ENCODE measurements around the gene ATP5MC2. TPM values are rescaled to one million over a fixed set of nuclear protein-coding genes. Genes with fewer than 3 reads are reported as not detected.

The ATP5MC2 gene
- polyA plus RNA-seq, 2 of the 4 experiments (the other 2 are of a cell fraction), result 402 to 540 TPM

DNA sequence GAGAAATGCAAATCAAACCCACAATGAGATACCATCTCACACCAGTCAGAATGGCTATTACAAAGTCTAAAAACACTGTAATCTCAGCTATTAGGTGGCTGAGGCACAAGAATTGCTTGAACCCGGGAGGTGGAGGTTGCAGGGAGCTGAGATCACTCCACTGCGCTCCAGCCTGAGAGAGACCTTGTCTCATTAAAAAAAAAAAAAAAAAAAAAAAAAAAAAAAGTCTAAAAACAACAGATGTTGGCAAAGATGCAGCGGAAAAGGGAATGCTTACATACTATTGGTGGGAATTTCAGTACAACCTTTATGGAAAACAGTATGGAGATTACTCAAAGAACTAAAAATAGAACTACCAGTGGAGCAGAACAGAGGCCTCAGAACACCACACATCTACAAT is 30.7 kb downstream of the ATP5MC2 start:
- DNase-seq (ENCODE audit: low read depth in 1 of 2, low spot score in 1 of 2) (no peak), ATAC-seq (no peak), FAIRE-seq (no peak)
- POLR2A ChIA-PET, result no interaction called here
- TF ChIP-seq ZSCAN20 (CRISPR knock-in tag; IDR thresholded peaks at IDR 0.05), result no peak
- TF ChIP-seq ZC3H11A (IDR thresholded peaks at IDR 0.05), result no peak
- TF ChIP-seq JUN (IDR thresholded peaks at IDR 0.05), result no peak
- TF ChIP-seq, protein P1, sequence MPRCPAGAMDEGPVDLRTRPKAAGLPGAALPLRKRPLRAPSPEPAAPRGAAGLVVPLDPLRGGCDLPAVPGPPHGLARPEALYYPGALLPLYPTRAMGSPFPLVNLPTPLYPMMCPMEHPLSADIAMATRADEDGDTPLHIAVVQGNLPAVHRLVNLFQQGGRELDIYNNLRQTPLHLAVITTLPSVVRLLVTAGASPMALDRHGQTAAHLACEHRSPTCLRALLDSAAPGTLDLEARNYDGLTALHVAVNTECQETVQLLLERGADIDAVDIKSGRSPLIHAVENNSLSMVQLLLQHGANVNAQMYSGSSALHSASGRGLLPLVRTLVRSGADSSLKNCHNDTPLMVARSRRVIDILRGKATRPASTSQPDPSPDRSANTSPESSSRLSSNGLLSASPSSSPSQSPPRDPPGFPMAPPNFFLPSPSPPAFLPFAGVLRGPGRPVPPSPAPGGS (IDR thresholded peaks at IDR 0.05), result no peak
- TF ChIP-seq, protein P2, sequence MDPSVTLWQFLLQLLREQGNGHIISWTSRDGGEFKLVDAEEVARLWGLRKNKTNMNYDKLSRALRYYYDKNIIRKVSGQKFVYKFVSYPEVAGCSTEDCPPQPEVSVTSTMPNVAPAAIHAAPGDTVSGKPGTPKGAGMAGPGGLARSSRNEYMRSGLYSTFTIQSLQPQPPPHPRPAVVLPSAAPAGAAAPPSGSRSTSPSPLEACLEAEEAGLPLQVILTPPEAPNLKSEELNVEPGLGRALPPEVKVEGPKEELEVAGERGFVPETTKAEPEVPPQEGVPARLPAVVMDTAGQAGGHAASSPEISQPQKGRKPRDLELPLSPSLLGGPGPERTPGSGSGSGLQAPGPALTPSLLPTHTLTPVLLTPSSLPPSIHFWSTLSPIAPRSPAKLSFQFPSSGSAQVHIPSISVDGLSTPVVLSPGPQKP (IDR thresholded peaks at IDR 0.05; ENCODE audit: low read depth, low read length), result no peak
- no peak for TF ChIP-seq HOXB13 (CRISPR knock-in tag; IDR thresholded peaks at IDR 0.05; ENCODE audit: low read depth)
- no peak for TF ChIP-seq CBX2 (IDR thresholded peaks at IDR 0.05; ENCODE audit: borderline replicate concordance, low read depth)
- Histone ChIP-seq H3K4me1 (no peaks in the 10 kb centered on the region), H3K9me3 (no peaks in the 10 kb centered on the region), H3K4me2 (no peak overlapping the region), H3K27ac (no peak overlapping the region), H3K4me3 (no peak overlapping the region)
- WGBS (ENCODE audit: missing lambda C conversion rate), result 67% methylated on average over 3 of the region's 3 CpGs
- CTCF ChIA-PET, result interaction anchor here (0.6 kb wide), 1 partner anchor 122 kb away, joined by 3 read pairs; no protein-coding TSS in a partner anchor

DNA sequence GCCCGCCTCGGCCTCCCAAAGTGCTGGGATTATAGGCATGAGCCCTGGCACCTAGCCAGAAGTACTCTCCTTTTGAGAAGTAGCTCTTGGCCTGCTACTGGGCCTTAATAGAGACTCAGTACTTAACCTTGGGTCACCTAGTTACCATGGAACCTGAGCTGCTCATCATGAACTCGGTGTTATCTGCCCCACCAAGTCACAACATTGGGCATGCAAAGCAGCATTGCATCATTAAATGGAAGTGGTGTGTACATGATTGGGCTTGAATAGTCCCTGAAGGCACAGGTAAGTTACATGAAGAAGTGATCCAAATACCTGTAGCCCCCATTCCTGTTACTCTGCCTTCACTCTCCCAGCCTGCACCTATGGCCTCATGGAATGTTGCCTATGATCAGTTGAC is 31.8 kb downstream of the ATP5MC2 start:
- FAIRE-seq (no peak), DNase-seq (ENCODE audit: low read depth in 1 of 2, low spot score in 1 of 2) (no peak), ATAC-seq (no peak)
- Histone ChIP-seq H3K9me3 (no peaks in the 10 kb centered on the region), H3K4me3 (no peak overlapping the region), H3K27ac (no peak overlapping the region), H3K4me1 (no peaks in the 10 kb centered on the region), H3K4me2 (no peak overlapping the region)
- WGBS (ENCODE audit: missing lambda C conversion rate), result 68% methylated on average over 3 of the region's 3 CpGs
- TF ChIP-seq BHLHE40 (IDR thresholded peaks at IDR 0.05; ENCODE audit: low read depth, low read length) (no peak), MYC (IDR thresholded peaks at IDR 0.05; ENCODE audit: borderline replicate concordance, low read length) (no peak), NPAS2 (CRISPR knock-in tag; IDR thresholded peaks at IDR 0.05; ENCODE audit: borderline replicate concordance) (no peak), TFCP2L1 (CRISPR knock-in tag; IDR thresholded peaks at IDR 0.05) (no peak), CBX8 (IDR thresholded peaks at IDR 0.05) (no peak), ESRRA (IDR thresholded peaks at IDR 0.05; ENCODE audit: borderline replicate concordance, low read length) (no peak), JUN (IDR thresholded peaks at IDR 0.05) (no peak)
- TF ChIP-seq, protein P1 (IDR thresholded peaks at IDR 0.05), result no peak
- POLR2A ChIA-PET, result no interaction called here
- CTCF ChIA-PET, result interaction anchor here (0.6 to 1.7 kb wide), 2 partner anchors 15 to 124 kb away, joined by 3 read pairs; no protein-coding TSS in a partner anchor

DNA sequence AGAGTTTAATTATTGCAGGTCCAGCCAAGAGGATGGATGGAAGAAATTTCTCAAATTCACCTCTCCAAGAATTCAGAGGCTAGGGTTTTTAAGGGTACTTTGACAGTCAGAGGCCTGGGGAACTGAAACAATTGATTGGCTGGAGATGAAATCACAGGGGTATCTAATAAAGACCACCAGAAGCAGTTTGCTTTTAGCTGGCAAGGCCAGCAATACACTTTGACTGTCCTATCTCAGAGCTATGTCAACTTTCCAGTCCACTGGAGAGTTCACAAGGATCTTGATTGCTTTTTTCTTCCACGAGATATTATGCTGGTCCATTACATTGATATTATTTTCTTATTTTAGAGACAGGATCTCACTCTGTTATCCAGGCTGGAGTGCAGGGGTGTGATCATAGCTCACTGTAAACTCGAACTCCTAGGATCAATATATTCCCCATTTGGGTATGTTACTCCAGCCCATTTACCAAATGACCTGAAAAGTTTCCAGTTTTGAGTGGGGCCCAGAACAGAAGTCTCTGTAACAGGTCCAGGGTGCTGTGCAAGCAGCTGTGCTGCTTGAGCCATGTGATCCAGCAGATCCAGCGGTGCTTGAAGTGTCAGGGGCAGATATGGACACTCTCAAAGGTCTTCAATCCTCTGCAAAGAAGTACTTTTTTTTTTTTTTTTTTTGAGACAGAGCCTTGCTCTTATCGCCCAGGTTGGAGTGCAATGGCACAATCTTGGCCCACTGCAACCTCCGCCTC is 32.5 kb downstream of the ATP5MC2 start:
- Histone ChIP-seq H3K4me3 (no peak overlapping the region), H3K9me3 (no peaks in the 10 kb centered on the region), H3K27ac (no peak overlapping the region), H3K4me2 (no peak overlapping the region), H3K4me1 (no peaks in the 10 kb centered on the region)
- no peak for TF ChIP-seq HEYL (CRISPR knock-in tag; IDR thresholded peaks at IDR 0.05)
- ChIA-PET POLR2A (no interaction called here), CTCF (interaction anchor here (0.6 to 1.8 kb wide), 4 partner anchors 14 to 124 kb away, joined by 3 to 6 read pairs (median 4); no protein-coding TSS in a partner anchor)
- no peak for ATAC-seq
- WGBS (ENCODE audit: missing lambda C conversion rate), result 54% methylated on average over 5 of the region's 5 CpGs
- FAIRE-seq, result no peak
- DNase-seq (ENCODE audit: low read depth in 1 of 2, low spot score in 1 of 2), result no peak

DNA sequence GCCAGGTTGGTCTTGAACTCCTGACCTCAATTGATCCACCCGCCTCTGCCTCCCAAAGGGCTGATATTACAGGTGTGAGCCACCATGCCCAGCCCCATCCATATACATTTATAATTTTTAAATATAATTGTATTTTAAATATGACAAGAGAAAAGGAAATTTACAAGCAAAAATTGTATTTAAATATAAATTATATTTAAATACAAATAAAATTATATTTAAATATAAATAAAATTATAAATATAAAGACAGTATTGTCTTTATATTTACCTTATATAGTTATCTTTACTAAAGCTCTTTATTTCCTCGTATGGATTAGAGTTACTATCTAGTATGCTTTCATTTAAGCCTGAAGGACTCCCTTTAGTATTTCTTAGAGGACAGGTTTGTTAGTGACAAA is 37.8 kb downstream of the ATP5MC2 start:
- DNase-seq (ENCODE audit: low read depth in 1 of 2, low spot score in 1 of 2), result no peak
- ChIA-PET CTCF (interaction anchor here (0.6 to 1.0 kb wide), 3 partner anchors 18 to 94 kb away, joined by 3 to 5 read pairs (median 3); partner anchors contain the start of gene ATP5MC2), POLR2A (no interaction called here)
- no peak for ATAC-seq
- 77% methylated on average over 2 of the region's 2 CpGs for WGBS (ENCODE audit: missing lambda C conversion rate)
- Histone ChIP-seq H3K9me3 (no peaks in the 10 kb centered on the region), H3K4me3 (no peak overlapping the region), H3K27ac (no peak overlapping the region), H3K4me2 (no peak overlapping the region), H3K4me1 (no peaks in the 10 kb centered on the region)
- no peak for FAIRE-seq
- TF ChIP-seq ZNF302 (CRISPR knock-in tag; IDR thresholded peaks at IDR 0.05) (no peak), PHF8 (IDR thresholded peaks at IDR 0.05; ENCODE audit: borderline replicate concordance, low read depth) (no peak), BHLHE40 (IDR thresholded peaks at IDR 0.05; ENCODE audit: low read depth, low read length) (no peak)
- TF ChIP-seq, protein P2 (IDR thresholded peaks at IDR 0.05; ENCODE audit: low read depth, low read length), result no peak
- TF ChIP-seq, protein P3, sequence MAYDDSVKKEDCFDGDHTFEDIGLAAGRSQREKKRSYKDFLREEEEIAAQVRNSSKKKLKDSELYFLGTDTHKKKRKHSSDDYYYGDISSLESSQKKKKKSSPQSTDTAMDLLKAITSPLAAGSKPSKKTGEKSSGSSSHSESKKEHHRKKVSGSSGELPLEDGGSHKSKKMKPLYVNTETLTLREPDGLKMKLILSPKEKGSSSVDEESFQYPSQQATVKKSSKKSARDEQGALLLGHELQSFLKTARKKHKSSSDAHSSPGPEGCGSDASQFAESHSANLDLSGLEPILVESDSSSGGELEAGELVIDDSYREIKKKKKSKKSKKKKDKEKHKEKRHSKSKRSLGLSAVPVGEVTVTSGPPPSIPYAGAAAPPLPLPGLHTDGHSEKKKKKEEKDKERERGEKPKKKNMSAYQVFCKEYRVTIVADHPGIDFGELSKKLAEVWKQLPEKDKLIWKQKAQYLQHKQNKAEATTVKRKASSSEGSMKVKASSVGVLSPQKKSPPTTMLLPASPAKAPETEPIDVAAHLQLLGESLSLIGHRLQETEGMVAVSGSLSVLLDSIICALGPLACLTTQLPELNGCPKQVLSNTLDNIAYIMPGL (CRISPR knock-in tag; IDR thresholded peaks at IDR 0.05; ENCODE audit: borderline replicate concordance), result no peak

Data from A549 (cell line).